Nephron progenitor cell (in vitro differentiated cells): ENCODE measurements around the gene NFASC.

Experiments used
- DNase-seq: peaks from one replicate; pipeline ENCODE4 v3.0.0; 2021
- H3K27ac Mint-ChIP-seq: 2 replicates; pipeline ENCODE4 v1.8.0; 2021; ENCODE audit warnings: mild to moderate bottlenecking, moderate library complexity, mixed read lengths
- H3K27me3 Mint-ChIP-seq: 2 replicates; pipeline ENCODE4 v1.8.0; 2021; ENCODE audit warnings: mild to moderate bottlenecking, low read depth, mixed read lengths; ENCODE audit not compliant: poor library complexity
- H3K36me3 Mint-ChIP-seq: 2 replicates; pipeline ENCODE4 v1.8.0; 2021; ENCODE audit warnings: low read depth, mixed read lengths
- H3K4me1 Mint-ChIP-seq: 2 replicates; pipeline ENCODE4 v1.8.0; 2021; ENCODE audit warnings: mixed read lengths
- H3K4me3 Mint-ChIP-seq: 2 replicates; pipeline ENCODE4 v1.8.0; 2021; ENCODE audit warnings: mild to moderate bottlenecking, moderate library complexity, mixed read lengths
- H3K9me3 Mint-ChIP-seq: 2 replicates; pipeline ENCODE4 v1.8.0; 2021; ENCODE audit warnings: mild to moderate bottlenecking, moderate library complexity, mixed read lengths
- TF ChIP-seq, protein P1 (sequence below): fragments of 200-600 bp; sonication (generic); IDR thresholded peaks from 2 replicates; pipeline ENCODE4 v1.5.0; 2021; ENCODE audit warnings: antibody characterized with exemption

The NFASC gene

DNA sequence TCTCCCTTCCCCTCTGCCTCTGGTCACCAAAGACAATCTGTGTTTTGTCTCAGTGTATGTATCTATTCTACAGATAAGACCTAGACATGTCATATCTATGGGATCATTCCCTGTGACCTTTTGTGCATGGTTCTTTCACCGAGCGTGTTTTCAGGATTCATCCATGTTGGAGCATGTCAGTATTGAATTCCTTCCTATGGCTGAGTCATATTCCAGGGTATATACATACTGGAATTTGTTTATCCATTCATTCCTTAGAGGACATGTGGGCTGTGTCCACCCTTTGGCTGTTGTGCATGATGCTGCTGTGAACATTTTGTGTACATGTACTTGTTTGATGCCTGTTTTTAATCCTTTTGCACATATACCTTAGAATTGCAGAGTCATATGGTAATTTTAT, 69.9 kb downstream of the NFASC start:
- no peak for DNase-seq
- Mint-ChIP-seq H3K9me3 (no peaks in the 10 kb centered on the region), H3K36me3 (no peaks in the 10 kb centered on the region), H3K4me1 (no peaks in the 10 kb centered on the region), H3K4me3 (no peak overlapping the region), H3K27ac (no peak overlapping the region), H3K27me3 (peaks cover 27% of the 10 kb centered on the region)
- TF ChIP-seq, protein P1, sequence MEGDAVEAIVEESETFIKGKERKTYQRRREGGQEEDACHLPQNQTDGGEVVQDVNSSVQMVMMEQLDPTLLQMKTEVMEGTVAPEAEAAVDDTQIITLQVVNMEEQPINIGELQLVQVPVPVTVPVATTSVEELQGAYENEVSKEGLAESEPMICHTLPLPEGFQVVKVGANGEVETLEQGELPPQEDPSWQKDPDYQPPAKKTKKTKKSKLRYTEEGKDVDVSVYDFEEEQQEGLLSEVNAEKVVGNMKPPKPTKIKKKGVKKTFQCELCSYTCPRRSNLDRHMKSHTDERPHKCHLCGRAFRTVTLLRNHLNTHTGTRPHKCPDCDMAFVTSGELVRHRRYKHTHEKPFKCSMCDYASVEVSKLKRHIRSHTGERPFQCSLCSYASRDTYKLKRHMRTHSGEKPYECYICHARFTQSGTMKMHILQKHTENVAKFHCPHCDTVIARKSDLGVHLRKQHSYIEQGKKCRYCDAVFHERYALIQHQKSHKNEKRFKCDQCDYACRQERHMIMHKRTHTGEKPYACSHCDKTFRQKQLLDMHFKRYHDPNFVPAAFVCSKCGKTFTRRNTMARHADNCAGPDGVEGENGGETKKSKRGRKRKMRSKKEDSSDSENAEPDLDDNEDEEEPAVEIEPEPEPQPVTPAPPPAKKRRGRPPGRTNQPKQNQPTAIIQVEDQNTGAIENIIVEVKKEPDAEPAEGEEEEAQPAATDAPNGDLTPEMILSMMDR, result no peak

GRCh38 chr1:204941421-204942338, 71.0 kb downstream of the NFASC start:
- Mint-ChIP-seq H3K27ac (no peak overlapping the region), H3K9me3 (no peaks in the 10 kb centered on the region), H3K27me3 (peaks cover 27% of the 10 kb centered on the region), H3K4me1 (peaks cover 4% of the 10 kb centered on the region), H3K4me3 (no peak overlapping the region), H3K36me3 (no peaks in the 10 kb centered on the region)
- TF ChIP-seq, protein P1, result peak; percentile 98
- DNase-seq, result peak; percentile 84

DNA sequence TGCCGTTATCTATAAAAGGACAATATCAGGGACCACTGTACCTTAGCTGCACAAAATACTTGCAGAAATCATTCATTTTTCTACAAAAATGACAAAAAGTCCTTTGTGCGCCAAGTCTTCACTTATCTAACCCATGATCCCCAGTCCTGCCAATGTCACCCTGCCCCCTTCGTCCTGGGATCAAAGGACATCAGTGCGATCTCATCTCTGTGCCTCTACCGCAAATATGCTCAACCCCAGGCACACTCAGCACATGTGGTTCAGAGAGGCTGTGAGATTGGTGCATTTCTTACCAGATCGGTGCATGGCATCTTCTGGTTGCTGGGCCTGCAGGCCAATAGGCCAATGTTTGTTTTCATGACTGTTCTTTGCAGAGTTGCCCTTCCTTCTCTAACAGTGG, 72.8 kb downstream of the NFASC start:
- no peaks in the 10 kb centered on the region for H3K36me3 Mint-ChIP-seq
- DNase-seq, result no peak
- H3K4me1 Mint-ChIP-seq, result peaks cover 4% of the 10 kb centered on the region
- no peak overlapping the region for H3K4me3 Mint-ChIP-seq
- TF ChIP-seq, protein P1, result no peak
- H3K27me3 Mint-ChIP-seq, result peaks cover 22% of the 10 kb centered on the region
- no peaks in the 10 kb centered on the region for H3K9me3 Mint-ChIP-seq
- no peak overlapping the region for H3K27ac Mint-ChIP-seq

DNA sequence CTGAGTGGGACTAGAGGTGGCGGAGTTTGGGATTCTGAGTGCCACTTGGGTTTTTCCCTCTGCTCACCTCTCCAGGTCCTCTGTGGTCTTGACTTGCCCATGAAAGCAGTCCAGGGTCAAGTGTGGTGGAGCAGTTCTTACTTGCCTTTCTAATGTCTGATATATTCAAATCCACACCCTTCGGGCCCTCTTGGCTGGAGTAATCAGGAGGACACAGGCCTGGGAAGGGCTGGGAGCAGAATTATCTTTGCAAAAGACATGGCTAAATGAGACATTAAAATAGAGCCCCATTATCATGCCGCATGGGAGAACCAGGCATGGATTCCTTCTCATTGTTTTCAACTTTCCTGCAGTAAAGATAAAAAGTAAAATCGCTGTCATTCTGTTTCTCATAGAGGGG, 74.0 kb downstream of the NFASC start:
- TF ChIP-seq, protein P1, result no peak
- H3K9me3 Mint-ChIP-seq, result no peaks in the 10 kb centered on the region
- H3K36me3 Mint-ChIP-seq, result no peaks in the 10 kb centered on the region
- peaks cover 18% of the 10 kb centered on the region for H3K27me3 Mint-ChIP-seq
- no peak overlapping the region for H3K4me3 Mint-ChIP-seq
- DNase-seq, result no peak
- peaks cover 4% of the 10 kb centered on the region for H3K4me1 Mint-ChIP-seq
- no peak overlapping the region for H3K27ac Mint-ChIP-seq

DNA sequence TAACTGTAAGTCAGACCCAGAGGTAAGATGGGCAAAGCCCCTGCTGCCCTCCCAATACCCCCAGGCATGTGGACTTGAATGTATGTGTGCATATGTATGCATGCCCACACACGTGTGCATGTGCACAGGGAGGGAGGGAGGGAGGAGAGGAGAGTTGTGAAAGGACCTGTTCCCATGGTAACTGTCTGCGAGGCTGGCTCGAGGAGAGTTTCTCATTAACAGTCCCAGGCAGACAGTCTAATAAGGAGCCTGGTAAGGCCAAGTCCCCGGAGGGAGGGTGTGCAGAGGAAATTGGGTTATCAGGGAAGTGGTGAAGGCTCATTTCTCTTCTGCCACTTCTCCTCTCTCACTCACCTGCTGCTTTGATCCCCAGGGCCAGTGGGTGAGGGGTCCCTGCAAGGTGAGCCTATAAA, 74.9 kb downstream of the NFASC start:
- Mint-ChIP-seq H3K27ac (no peak overlapping the region), H3K36me3 (no peaks in the 10 kb centered on the region), H3K9me3 (no peaks in the 10 kb centered on the region), H3K4me3 (no peak overlapping the region), H3K27me3 (peaks cover 15% of the 10 kb centered on the region), H3K4me1 (peaks cover 9% of the 10 kb centered on the region)
- TF ChIP-seq, protein P1, result no peak
- no peak for DNase-seq

DNA sequence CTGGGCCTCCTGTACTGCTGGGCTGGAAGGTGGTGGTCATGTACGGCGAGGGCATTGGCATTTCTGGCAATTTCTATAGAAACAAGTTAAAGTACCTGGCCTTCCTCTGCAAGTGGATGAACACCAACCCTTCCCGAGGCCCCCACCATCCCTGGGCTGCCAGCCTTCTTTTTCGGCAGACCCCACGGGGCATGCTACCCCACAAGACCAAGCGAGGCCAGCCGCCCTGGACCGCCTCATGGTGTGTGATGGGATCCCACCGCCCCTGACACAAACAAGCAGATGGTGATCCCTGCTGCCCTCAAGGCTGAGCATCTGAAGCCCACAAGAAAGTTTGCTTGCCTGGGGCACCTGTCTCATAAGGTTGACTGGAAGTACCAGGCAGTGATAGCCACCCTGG, 76.0 kb downstream of the NFASC start:
- H3K27ac Mint-ChIP-seq, result no peak overlapping the region
- peaks cover 10% of the 10 kb centered on the region for H3K4me1 Mint-ChIP-seq

More for the DNA sequence above, 76.0 kb downstream of the NFASC start:
- H3K4me3 Mint-ChIP-seq, result no peak overlapping the region
- TF ChIP-seq, protein P1, result no peak
- peaks cover 19% of the 10 kb centered on the region for H3K27me3 Mint-ChIP-seq
- no peaks in the 10 kb centered on the region for H3K36me3 Mint-ChIP-seq
- no peaks in the 10 kb centered on the region for H3K9me3 Mint-ChIP-seq
- no peak for DNase-seq
